Activated CD8-positive, alpha-beta T cell treated with anti-CD3 and anti-CD28 coated beads for 36 hours (primary cell): ENCODE measurements around the gene FOSL1. TPM values are rescaled to one million over a fixed set of nuclear protein-coding genes. Genes with fewer than 3 reads are reported as not detected.

ENCODE experiments used
- ATAC-seq: fragments of 200-7000 bp; cut with Tn5 transposase; one replicate; pipeline ENCODE4 v1.10.0; 2021; ENCODE audit warnings: mild to moderate bottlenecking, moderate library complexity
- CTCF ChIA-PET: fragments of 350-600 bp; sonication (Branson Sonifier 250); formaldehyde crosslinking; loops from one replicate; lab custom pipeline; 2021; ENCODE audit warnings: antibody characterized with exemption; lab: Charles Lee
- POLR2A ChIA-PET: fragments of 350-600 bp; sonication (Branson Sonifier 250); formaldehyde crosslinking; loops from one replicate; lab custom pipeline; 2021; ENCODE audit warnings: antibody characterized with exemption; lab: Charles Lee
- DNase-seq: peaks from one replicate; pipeline ENCODE4 v3.0.0-alpha.2; 2020
- H3K27ac Mint-ChIP-seq: one replicate; pipeline ENCODE4 v1.8.0; 2021; ENCODE audit warnings: mild to moderate bottlenecking, mixed read lengths
- H3K27me3 Mint-ChIP-seq: one replicate; pipeline ENCODE4 v1.8.0; 2021; ENCODE audit warnings: mixed read lengths
- H3K36me3 Mint-ChIP-seq: one replicate; pipeline ENCODE4 v1.8.0; 2021; ENCODE audit warnings: low read depth, mixed read lengths
- H3K4me1 Mint-ChIP-seq: one replicate; pipeline ENCODE4 v1.8.0; 2021; ENCODE audit warnings: low read depth, mixed read lengths
- H3K4me3 Mint-ChIP-seq: one replicate; pipeline ENCODE4 v1.8.0; 2021; ENCODE audit warnings: mild to moderate bottlenecking, moderate library complexity, mixed read lengths
- H3K9me3 Mint-ChIP-seq: one replicate; pipeline ENCODE4 v1.8.0; 2021; ENCODE audit warnings: mixed read lengths
- CTCF ChIP-seq: fragments of 200-600 bp; IDR thresholded peaks from one replicate; pipeline ENCODE4 v1.8.0; 2022; ENCODE audit warnings: antibody characterized with exemption, mild to moderate bottlenecking
- intact Hi-C: fragments of 100-400 bp; cut with micrococcal nuclease; formaldehyde crosslinking; loops from one replicate; pipeline ENCODE4 v1.10.0; 2022
- total RNA-seq, 2 experiments: library from RNA; stranded (reverse); gene quantifications; one replicate each; pipeline ENCODE4 v1.2.3, GENCODE V29; 2021

Gene FOSL1
- total RNA-seq, 2 experiments from 2014 or later: 9.9 to 10.2 TPM

GRCh38 chr11:65945941-65946558 is 45.9 kb upstream of the FOSL1 start:
- ChIA-PET CTCF (interaction anchor here (1.7 to 2.6 kb wide), 2 partner anchors 14 to 167 kb away, joined by 3 to 9 read pairs; no protein-coding TSS in a partner anchor), POLR2A (interaction anchor here (1.2 kb wide), 1 partner anchor 8 kb away, joined by 3 read pairs; no protein-coding TSS in a partner anchor)
- DNase-seq (no peak), ATAC-seq (no peak)
- intact Hi-C loops: no loop called here
- H3K4me3 Mint-ChIP-seq: no peak overlapping the region
- H3K9me3 Mint-ChIP-seq: no peaks in the 10 kb centered on the region
- no peak overlapping the region for H3K27ac Mint-ChIP-seq
- no peaks in the 10 kb centered on the region for H3K27me3 Mint-ChIP-seq
- H3K4me1 Mint-ChIP-seq: peaks cover 3% of the 10 kb centered on the region
- H3K36me3 Mint-ChIP-seq: no peaks in the 10 kb centered on the region
- TF ChIP-seq CTCF: no peak

- Mint-ChIP-seq H3K9me3 (no peaks in the 10 kb centered on the region), H3K27ac (no peak within 1 kb of the TSS), H3K27me3 (no peaks in the 10 kb centered on the region), H3K4me1 (peaks cover 3% of the 10 kb centered on the region), H3K36me3 (no peaks in the 10 kb centered on the region), H3K4me3 (no peak within 1 kb of the TSS)
- DNase-seq (no peak), ATAC-seq (no peak)
- TF ChIP-seq CTCF: no peak
- POLR2A ChIA-PET: no interaction called here
- intact Hi-C loops: no loop called here
- CTCF ChIA-PET: interaction anchor here (1.7 kb wide), 1 partner anchor 166 kb away, joined by 3 read pairs; no protein-coding TSS in a partner anchor
Observed at GRCh38 chr11:65945430-65945911, 45.3 kb upstream of the FOSL1 start, which contains the start of gene TSGA10IP. TSS of gene TSGA10IP (plus strand) at chr11:65945480. CDS start at chr11:65945676, 196 bp downstream.

- Mint-ChIP-seq H3K4me3 (no peak overlapping the region), H3K36me3 (no peaks in the 10 kb centered on the region), H3K27me3 (no peaks in the 10 kb centered on the region), H3K9me3 (no peaks in the 10 kb centered on the region), H3K27ac (no peak overlapping the region), H3K4me1 (peaks cover 3% of the 10 kb centered on the region)
- POLR2A ChIA-PET: no interaction called here
- DNase-seq (no peak), ATAC-seq (no peak)
- intact Hi-C loops: no loop called here
- no peak for TF ChIP-seq CTCF
- CTCF ChIA-PET: interaction anchor here (0.8 to 1.5 kb wide), 3 partner anchors 54 to 100 kb away, joined by 3 to 5 read pairs (median 3); no protein-coding TSS in a partner anchor
Observed at GRCh38 chr11:65944767-65945166, 44.6 kb upstream of the FOSL1 start.

DNA sequence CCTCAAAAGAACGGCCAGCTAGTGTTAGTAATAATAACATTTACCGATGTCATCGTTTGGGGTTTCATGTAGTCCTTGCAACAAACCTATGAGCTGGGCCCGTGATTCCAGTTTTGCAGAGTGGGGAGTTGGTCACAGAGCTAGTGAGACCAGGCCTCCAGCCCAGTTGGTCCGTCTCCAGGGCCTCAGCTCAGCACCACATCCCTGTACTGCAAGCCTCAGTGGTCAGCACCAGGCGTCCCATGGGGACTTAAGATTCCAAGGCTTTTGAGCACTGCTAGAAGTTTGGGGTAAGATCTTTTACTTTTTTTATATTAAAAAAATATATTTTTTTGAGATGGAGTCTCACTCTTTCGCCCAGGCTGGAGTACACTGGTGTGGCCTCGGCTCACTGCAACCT is 44.0 kb upstream of the FOSL1 start:
- Mint-ChIP-seq H3K36me3 (no peaks in the 10 kb centered on the region), H3K27me3 (no peaks in the 10 kb centered on the region), H3K4me1 (peaks cover 3% of the 10 kb centered on the region), H3K27ac (no peak overlapping the region), H3K4me3 (no peak overlapping the region), H3K9me3 (no peaks in the 10 kb centered on the region)
- TF ChIP-seq CTCF: no peak
- ChIA-PET POLR2A (interaction anchor here (1.0 kb wide), 1 partner anchor 36 kb away, joined by 4 read pairs; no protein-coding TSS in a partner anchor), CTCF (interaction anchor here (0.8 to 1.5 kb wide), 4 partner anchors 8 to 101 kb away, joined by 3 to 5 read pairs (median 3); no protein-coding TSS in a partner anchor)
- intact Hi-C loops: no loop called here
- DNase-seq: no peak
- no peak for ATAC-seq

DNA sequence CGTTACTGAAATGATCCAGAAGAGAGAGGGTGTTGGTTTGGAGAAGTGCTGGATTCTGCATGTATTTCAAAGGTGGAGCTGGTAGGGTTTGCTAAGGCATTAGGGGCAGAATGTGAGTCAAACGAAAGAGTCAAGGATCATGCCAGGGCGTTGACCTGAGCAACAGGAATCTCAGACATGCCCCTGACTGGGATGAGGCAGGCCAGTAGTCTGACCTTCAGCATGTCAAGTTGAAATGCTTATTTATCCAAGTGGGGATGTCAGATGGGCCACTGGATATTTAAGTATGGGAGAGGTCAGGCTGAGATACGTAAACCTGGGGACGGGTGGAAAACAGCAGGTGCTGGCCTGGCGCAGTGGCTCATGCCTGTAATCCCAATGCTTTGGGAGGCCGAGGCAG is 42.3 kb upstream of the FOSL1 start:
- intact Hi-C loops: no loop called here
- Mint-ChIP-seq H3K36me3 (no peaks in the 10 kb centered on the region), H3K4me3 (no peak overlapping the region), H3K27ac (no peak overlapping the region), H3K9me3 (no peaks in the 10 kb centered on the region), H3K4me1 (peaks cover 3% of the 10 kb centered on the region), H3K27me3 (no peaks in the 10 kb centered on the region)
- POLR2A ChIA-PET: no interaction called here
- ATAC-seq: no peak
- CTCF ChIA-PET: interaction anchor here (1.2 kb wide), 1 partner anchor 11 kb away, joined by 3 read pairs; no protein-coding TSS in a partner anchor
- no peak for DNase-seq
- TF ChIP-seq CTCF: no peak
